ENCODE data around the gene PADI1.
A peak's percentile ranks its signal among the peaks of the same experiment; 100 is the strongest.

Gene PADI1

DNA sequence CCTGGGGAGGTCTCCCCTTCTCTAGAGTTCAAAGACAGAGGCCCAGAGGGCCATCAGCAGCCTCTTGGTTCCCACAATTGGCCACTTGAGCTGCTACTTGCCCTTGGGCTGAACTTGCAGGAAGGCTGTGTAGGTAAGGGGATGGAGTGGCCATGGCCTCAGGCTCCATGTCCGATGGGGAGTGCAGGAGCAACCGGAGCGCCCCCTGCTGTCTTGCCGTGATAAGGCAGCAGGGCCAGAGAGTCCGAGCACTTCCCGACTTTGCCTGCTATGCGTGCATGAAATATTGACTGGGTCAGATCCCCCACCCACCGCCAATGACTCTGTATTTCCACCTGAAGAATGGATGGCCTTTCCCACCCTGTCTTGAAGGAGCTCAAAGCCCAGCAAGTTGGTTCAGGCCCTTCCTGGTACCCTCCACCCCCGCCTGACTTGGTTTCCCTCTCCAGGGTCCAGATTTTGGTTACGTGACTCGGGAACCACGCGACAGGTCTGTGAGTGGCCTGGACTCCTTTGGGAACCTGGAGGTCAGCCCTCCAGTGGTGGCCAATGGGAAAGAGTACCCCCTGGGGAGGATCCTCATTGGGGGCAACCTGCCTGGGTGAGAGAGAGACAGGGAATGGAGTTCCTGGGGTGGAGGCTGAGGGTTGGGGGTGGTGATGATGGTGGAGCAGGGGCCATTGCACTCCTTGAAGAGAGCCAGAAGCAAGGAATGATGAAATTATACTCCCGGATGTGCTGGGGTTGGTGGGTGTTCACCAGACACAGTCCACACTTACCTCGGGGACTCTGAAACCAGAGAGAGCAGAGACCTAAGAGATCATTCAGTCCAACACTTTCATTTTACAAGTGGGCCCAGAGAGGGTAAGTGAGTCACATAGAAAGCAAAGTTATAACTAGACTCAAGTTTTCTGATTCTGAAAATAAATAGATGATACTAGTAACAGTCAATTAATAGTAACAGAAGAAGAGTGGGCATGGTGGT is 69.5 kb downstream of the PADI1 start:
- peak; percentile 65 for DNase-seq

GRCh38 chr1:17276568-17276967 is 71.6 kb downstream of the PADI1 start:
- DNase-seq: no peak

DNA sequence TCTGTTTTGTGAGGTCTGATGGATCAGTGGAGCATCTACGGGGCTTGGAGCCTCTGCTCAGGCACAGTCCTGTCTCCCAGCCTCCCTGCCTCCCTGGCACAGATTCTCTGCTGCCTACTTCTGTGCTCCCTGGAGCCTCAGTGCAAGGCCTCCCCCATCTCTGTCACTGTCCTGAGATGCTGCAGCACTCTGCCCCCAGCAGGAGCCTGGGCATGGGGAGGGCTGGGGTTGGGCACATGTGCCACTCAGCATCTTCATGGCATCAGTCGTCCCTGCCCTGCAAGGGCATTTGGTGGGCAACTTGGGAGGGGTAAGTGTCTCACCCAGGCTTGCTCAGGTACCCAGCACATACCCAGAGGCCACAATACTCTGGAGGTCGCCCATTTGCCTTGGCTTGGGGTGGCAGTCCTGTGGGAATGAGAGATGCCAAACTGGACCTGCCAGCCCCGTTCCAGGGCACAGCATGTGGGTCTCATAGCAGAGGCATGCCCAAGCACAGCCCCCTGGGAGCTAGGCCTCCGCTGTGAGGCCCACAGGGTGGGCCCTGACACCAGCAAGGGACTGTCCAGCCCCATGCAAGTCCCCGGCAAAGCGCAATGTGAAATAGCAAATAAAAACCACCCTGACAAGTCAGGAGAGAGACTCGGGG is 72.7 kb downstream of the PADI1 start:
- no peak for DNase-seq

- no peak for DNase-seq
These were observed 74.3 kb downstream of the PADI1 start for GRCh38 chr1:17278996-17279830.

- DNase-seq: no peak
These were observed 75.5 kb downstream of the PADI1 start for GRCh38 chr1:17280436-17280835.

DNA sequence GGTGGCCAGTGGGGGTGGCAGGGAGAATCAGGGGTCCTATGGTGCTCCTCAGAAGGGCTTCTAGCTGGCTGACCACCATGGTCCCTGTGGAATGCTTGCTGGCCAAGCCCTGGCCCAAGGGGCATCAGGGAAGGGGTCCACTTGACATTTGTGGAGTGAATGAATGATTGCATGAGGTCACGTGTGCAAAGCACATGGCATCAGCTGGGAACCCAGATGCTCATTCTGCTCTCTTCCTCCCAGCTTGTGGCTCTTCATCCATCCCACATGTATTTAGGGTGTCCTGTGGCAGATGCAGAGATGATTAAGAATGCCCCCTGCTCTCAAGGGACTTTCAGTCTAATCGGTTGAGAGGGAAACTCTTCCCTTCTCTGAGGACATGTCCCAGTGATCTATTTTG is 76.0 kb downstream of the PADI1 start:
- no peak for DNase-seq

GRCh38 chr1:17281775-17282181 is 76.8 kb downstream of the PADI1 start:
- DNase-seq: no peak

GRCh38 chr1:17282836-17283235 is 77.9 kb downstream of the PADI1 start:
- DNase-seq: no peak

GRCh38 chr1:17286646-17287045 is 81.7 kb downstream of the PADI1 start:
- DNase-seq: no peak

- DNase-seq: no peak
These were observed 82.3 kb downstream of the PADI1 start for GRCh38 chr1:17287130-17287776.

DNA sequence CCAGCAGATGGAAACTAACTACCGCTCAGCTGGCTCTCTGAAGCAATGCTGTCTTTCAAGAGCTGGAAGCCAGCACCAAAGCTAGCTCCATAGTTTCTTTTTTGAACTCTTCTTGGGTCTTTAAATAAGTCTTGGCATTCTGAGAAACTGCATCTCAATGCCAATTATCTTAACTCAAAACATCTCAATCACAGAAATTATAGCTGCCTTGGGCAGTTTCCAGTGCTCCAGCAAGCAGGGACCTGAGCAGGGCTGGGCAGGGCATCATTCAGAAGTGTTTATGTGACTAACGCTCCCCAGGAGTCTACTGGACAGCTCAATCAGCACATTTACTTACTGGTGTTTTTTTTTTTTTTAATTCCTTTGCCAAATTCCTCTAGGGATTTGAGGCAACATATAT is 84.8 kb downstream of the PADI1 start:
- no peak for DNase-seq

DNA sequence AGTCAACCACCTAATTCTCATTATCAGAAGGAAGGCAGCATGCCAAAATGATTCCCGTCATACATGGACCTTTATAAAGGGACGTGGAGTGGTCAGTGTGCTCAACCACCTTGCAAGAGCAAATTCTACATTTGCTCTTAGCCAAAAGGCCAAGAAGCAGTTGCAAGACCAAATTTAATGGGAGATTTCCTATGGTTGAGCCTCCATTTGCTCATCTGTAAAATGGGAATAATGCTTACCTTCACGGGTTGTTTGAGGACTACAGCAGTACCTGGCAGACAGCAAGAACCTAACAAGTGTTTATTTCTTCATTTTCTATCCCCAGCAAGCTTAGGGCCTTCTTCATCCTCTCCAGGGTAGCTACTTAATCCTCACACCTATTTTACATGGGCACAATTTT is 85.6 kb downstream of the PADI1 start:
- DNase-seq: no peak

DNA sequence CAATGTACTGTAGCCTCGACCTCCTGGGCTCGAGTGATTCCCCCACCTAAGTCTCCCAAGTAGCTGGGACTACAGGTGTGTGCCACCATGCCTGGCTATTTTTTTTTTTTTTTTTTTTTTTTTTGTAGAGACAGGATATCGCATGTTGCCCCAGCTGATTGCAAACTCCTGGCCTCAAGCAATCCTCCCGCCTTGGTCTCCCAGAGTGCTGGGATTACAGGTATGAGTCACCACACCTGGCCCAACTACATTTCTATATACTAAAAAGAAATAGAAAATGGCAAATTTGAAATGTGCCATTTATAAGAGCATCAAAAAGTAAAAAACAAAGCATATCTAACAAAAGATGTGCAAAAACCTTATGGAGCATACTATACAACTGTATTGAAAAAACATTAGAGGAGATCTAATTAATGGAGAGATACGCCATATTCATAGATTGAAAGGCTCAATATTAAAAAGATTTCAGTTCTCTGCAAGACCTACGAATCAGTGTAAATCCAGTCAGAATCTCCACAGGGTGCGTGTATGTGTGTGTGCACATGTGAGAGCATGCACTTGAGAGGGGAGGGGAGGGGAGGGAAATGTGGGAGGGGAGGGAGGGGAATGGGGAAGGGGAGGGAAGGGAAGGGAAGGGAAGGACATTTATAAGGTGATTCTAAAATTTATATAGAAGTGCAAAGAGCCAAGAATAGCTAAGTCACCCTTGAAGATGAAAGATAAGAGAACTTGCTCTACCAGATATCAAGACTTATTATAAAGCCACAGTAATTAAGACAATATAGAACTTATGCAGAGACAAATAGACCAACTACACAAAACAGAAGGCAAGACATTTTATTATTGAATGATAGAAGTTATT is 87.6 kb downstream of the PADI1 start:
- no peak for DNase-seq

- no peak for DNase-seq
These were observed 88.9 kb downstream of the PADI1 start for GRCh38 chr1:17293681-17294425.

- DNase-seq: no peak
These were observed 90.4 kb downstream of the PADI1 start for GRCh38 chr1:17295292-17295691.
